Measurements from ENCODE around the gene PIK3R1. TPM values are rescaled to one million over a fixed set of nuclear protein-coding genes. Genes with fewer than 3 reads are reported as not detected.

Gene PIK3R1
- total RNA-seq, 1 experiment from 2014 or later = 47.8 TPM

DNA sequence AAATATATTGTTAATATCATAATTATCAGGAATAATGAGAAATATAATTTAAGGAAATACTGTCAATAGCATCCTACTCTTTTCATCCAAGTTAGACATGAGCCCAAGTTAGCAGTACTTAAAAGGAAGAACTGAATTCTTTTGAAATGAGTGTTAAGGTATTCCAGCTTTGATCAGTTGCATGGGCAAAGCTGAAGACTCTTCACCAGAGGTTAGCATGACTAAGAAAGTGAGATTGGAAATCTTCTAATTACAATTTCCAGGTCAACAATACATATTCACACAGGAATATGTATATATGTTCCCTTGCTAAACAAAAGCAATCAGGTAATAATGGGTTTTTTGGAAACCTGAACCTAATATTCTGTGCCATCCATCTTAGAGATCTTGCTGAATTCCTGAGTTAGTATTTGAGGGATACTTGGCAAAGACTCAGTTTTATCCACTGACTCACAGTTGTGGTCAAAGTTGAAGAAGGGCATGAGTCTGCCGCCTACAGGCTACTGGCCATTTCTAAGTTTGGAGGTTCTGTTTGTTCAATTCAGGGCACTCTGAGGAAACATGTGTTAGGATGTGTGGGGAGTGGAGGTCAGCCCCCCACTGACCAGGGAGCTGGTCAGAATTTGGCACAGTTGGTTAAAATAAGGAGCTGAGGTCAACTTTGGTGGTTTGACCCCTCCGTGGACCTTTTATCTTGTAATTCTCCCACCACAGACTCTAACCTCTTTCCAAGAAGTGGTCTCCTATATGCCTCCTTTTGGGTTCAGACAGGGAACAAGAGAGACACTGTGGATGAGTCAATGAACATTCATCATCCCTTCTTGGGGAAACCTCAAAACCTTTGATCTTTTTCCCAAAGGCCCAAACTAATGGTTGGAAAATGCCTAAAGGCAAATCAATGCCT, 118.3 kb downstream of the PIK3R1 start:
- CTCF ChIA-PET = no interaction called here
- no TSS peak for BruUV-seq (replicated peaks)

DNA sequence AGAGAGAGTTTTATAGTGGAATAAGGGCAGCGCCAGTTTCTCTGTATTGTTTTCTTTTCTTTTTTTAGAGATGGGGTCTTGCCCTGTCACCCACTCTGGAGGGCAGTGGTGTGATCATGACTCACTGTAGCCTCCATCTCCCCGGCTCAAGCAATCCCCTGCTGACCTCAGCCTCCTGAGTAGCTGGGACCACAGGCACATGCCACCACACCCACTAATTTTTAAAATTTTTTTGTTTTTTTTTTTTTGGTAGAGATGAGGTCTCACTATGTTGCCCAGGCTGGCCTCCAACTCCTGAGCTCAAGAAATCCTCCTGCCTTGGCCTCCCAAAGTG, 119.0 kb downstream of the PIK3R1 start:
- ChIA-PET POLR2A (no interaction called here), CTCF (no interaction called here)

More for the DNA sequence above, 118.3 kb downstream of the PIK3R1 start:
- H3K36me3 Mint-ChIP-seq (ENCODE audit: insufficient read depth, unreplicated experiment) = no peaks in the 10 kb centered on the region
- H3K4me3 ChIP-seq (ENCODE audit: low read depth, low read length) = no peak overlapping the region
- no peak for DNase-seq
- POLR2A ChIA-PET = no interaction called here
- H3K4me1 Mint-ChIP-seq (ENCODE audit: low read depth, unreplicated experiment) = peaks cover 10% of the 10 kb centered on the region
- no peaks in the 10 kb centered on the region for H3K36me3 ChIP-seq (ENCODE audit: control insufficient read depth, insufficient read depth, low read length)
- no peaks in the 10 kb centered on the region for H3K9me3 Mint-ChIP-seq (ENCODE audit: unreplicated experiment)
- H3K4me1 ChIP-seq = no peaks in the 10 kb centered on the region
- H3K27ac Mint-ChIP-seq (ENCODE audit: unreplicated experiment) = no peak overlapping the region
- TF ChIP-seq, protein P1, sequence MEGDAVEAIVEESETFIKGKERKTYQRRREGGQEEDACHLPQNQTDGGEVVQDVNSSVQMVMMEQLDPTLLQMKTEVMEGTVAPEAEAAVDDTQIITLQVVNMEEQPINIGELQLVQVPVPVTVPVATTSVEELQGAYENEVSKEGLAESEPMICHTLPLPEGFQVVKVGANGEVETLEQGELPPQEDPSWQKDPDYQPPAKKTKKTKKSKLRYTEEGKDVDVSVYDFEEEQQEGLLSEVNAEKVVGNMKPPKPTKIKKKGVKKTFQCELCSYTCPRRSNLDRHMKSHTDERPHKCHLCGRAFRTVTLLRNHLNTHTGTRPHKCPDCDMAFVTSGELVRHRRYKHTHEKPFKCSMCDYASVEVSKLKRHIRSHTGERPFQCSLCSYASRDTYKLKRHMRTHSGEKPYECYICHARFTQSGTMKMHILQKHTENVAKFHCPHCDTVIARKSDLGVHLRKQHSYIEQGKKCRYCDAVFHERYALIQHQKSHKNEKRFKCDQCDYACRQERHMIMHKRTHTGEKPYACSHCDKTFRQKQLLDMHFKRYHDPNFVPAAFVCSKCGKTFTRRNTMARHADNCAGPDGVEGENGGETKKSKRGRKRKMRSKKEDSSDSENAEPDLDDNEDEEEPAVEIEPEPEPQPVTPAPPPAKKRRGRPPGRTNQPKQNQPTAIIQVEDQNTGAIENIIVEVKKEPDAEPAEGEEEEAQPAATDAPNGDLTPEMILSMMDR (IDR thresholded peaks at IDR 0.05; ENCODE audit: insufficient read depth in 1 of 2, low read depth in 1 of 2, low read length in 1 of 2, severe bottlenecking in 1 of 2, unreplicated experiment in 1 of 2) = no peak
- H3K9me3 ChIP-seq = no peaks in the 10 kb centered on the region
- intact Hi-C loops (cut with micrococcal nuclease; ENCODE audit: unreplicated experiment) = no loop called here
- H3K4me3 Mint-ChIP-seq (ENCODE audit: unreplicated experiment) = no peak overlapping the region
- no peaks in the 10 kb centered on the region for H3K27me3 Mint-ChIP-seq (ENCODE audit: insufficient read depth, unreplicated experiment)
- no peaks in the 10 kb centered on the region for H3K27me3 ChIP-seq (replicated peaks; ENCODE audit: control insufficient read depth, insufficient read depth, low read length)

DNA sequence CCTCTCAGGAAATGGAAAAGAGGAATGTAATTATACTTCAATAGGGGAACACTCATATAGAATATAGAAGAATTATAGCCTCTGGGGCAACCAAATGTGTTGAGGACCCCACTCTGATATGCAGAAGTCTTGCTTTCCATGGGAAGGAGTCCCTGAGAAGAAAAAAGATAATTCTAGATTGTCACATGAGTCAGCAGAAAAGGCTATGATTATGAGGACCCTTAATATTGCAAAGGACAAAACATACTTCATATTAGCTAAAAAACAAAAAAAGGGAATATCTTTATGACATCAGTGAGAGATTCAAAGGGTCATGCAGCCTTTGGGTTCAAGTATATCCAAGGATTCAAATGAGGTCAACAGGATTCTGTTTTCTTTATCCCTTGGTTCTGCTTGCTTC, 119.5 kb downstream of the PIK3R1 start:
- Histone ChIP-seq H3K27me3 (replicated peaks; ENCODE audit: control insufficient read depth, insufficient read depth, low read length) (no peaks in the 10 kb centered on the region), H3K36me3 (ENCODE audit: control insufficient read depth, insufficient read depth, low read length) (no peaks in the 10 kb centered on the region), H3K4me3 (ENCODE audit: low read depth, low read length) (no peak overlapping the region), H3K9me3 (no peaks in the 10 kb centered on the region), H3K4me1 (no peaks in the 10 kb centered on the region)
- no TSS peak for BruUV-seq (replicated peaks)
- Mint-ChIP-seq H3K4me1 (ENCODE audit: low read depth, unreplicated experiment) (peaks cover 10% of the 10 kb centered on the region), H3K36me3 (ENCODE audit: insufficient read depth, unreplicated experiment) (no peaks in the 10 kb centered on the region), H3K9me3 (ENCODE audit: unreplicated experiment) (no peaks in the 10 kb centered on the region), H3K4me3 (ENCODE audit: unreplicated experiment) (no peak overlapping the region), H3K27ac (ENCODE audit: unreplicated experiment) (no peak overlapping the region), H3K27me3 (ENCODE audit: insufficient read depth, unreplicated experiment) (no peaks in the 10 kb centered on the region)
- TF ChIP-seq, protein P1 (IDR thresholded peaks at IDR 0.05; ENCODE audit: insufficient read depth in 1 of 2, low read depth in 1 of 2, low read length in 1 of 2, severe bottlenecking in 1 of 2, unreplicated experiment in 1 of 2) = no peak
- intact Hi-C loops (cut with micrococcal nuclease; ENCODE audit: unreplicated experiment) = no loop called here
- POLR2A ChIA-PET = no interaction called here
- no peak for DNase-seq
- CTCF ChIA-PET = no interaction called here

More for the DNA sequence above, 119.0 kb downstream of the PIK3R1 start:
- Histone ChIP-seq H3K27me3 (replicated peaks; ENCODE audit: control insufficient read depth, insufficient read depth, low read length) (no peaks in the 10 kb centered on the region), H3K4me1 (no peaks in the 10 kb centered on the region), H3K9me3 (no peaks in the 10 kb centered on the region), H3K36me3 (ENCODE audit: control insufficient read depth, insufficient read depth, low read length) (no peaks in the 10 kb centered on the region), H3K4me3 (ENCODE audit: low read depth, low read length) (no peak overlapping the region)
- Mint-ChIP-seq H3K9me3 (ENCODE audit: unreplicated experiment) (no peaks in the 10 kb centered on the region), H3K4me1 (ENCODE audit: low read depth, unreplicated experiment) (peaks cover 10% of the 10 kb centered on the region), H3K27me3 (ENCODE audit: insufficient read depth, unreplicated experiment) (no peaks in the 10 kb centered on the region), H3K4me3 (ENCODE audit: unreplicated experiment) (no peak overlapping the region), H3K36me3 (ENCODE audit: insufficient read depth, unreplicated experiment) (no peaks in the 10 kb centered on the region), H3K27ac (ENCODE audit: unreplicated experiment) (no peak overlapping the region)
- intact Hi-C loops (cut with micrococcal nuclease; ENCODE audit: unreplicated experiment) = no loop called here
- DNase-seq = no peak
- no TSS peak for BruUV-seq (replicated peaks)
- TF ChIP-seq, protein P1 (IDR thresholded peaks at IDR 0.05; ENCODE audit: insufficient read depth in 1 of 2, low read depth in 1 of 2, low read length in 1 of 2, severe bottlenecking in 1 of 2, unreplicated experiment in 1 of 2) = no peak
